K562 (cell line): ENCODE data around the gene ATP13A2. TPM values are rescaled to one million over a fixed set of nuclear protein-coding genes. Genes with fewer than 3 reads are reported as not detected.
A peak's percentile ranks its signal among the peaks of the same experiment; 100 is the strongest.

Experiments used
- ATAC-seq: fragments of 200-7000 bp; cut with Tn5 transposase; 3 replicates; pipeline ENCODE4 v1.9.1; 2020; ENCODE audit warnings: moderate library complexity
- BruUV-seq: library from RNA; stranded (reverse); fragments of 400-500 nt; replicated peaks from 2 replicates; lab custom pipeline; 2021; lab: Mats Ljungman, UMichigan
- CTCF ChIA-PET: fragments of 300-600 bp; formaldehyde crosslinking; extraction: SDS; loops from one replicate; lab custom pipeline; 2021; ENCODE audit warnings: low intra/inter-chr PET ratio; lab: Yijun Ruan, JAX
- POLR2A ChIA-PET: fragments of 300-600, 350-650 bp; sonication (Branson Sonifier 250); formaldehyde crosslinking; extraction: SDS; loops from one replicate; lab custom pipeline; 2021; ENCODE audit warnings: antibody characterized with exemption, inconsistent platforms; lab: Yijun Ruan, JAX
- DNase-seq, 4 experiments: peaks; one replicate each; pipeline versions ENCODE4 v3.0.0 to v3.0.0-alpha.2; 2011 to 2018; ENCODE audit warnings: low spot score in 3 of 4, mixed read lengths in 3 of 4; ENCODE audit errors: extremely low read depth in 1 of 4
- FAIRE-seq: peaks from 2 replicates; lab custom pipeline; 2011; peaks lifted over from hg19 to GRCh38; lab: Jason Lieb, UNC
- H2AFZ ChIP-seq: 2 replicates; pipeline ENCODE4 v1.6.0; 2011; ENCODE audit warnings: low read depth, low read length, control low read depth, inconsistent platforms
- H3K27ac ChIP-seq: fragments of 200-600 bp; 3 replicates; pipeline ENCODE4 v1.8.0; 2011; ENCODE audit warnings: low read depth, mild to moderate bottlenecking, control low read depth, inconsistent platforms, low read length, moderate library complexity, mixed read lengths; ENCODE audit errors: extremely low read depth
- H3K27me3 ChIP-seq, 2 experiments: fragments of 300-600 bp in 1 of 2; 2 replicates in 1 of 2; 3 replicates in 1 of 2; pipeline versions ENCODE4 v1.6.0 to v1.8.0; 2011; ENCODE audit warnings: inconsistent platforms in 2 of 2, low read length in 2 of 2, mild to moderate bottlenecking in 1 of 2, mixed read lengths in 1 of 2, moderate library complexity in 1 of 2; ENCODE audit not compliant: control insufficient read depth in 2 of 2, insufficient read depth in 2 of 2
- H3K36me3 ChIP-seq: fragments of 300-600 bp; 3 replicates; pipeline ENCODE4 v1.8.0; 2011; ENCODE audit warnings: mild to moderate bottlenecking, low read length, inconsistent platforms; ENCODE audit not compliant: control insufficient read depth, insufficient read depth
- H3K4me1 ChIP-seq, 2 experiments: fragments of 200-600 bp in 1 of 2; replicated peaks in 1 of 2; 2 replicates in 1 of 2; 3 replicates in 1 of 2; pipeline versions ENCODE4 v1.5.1 to v1.8.0; 2011; ENCODE audit warnings: inconsistent platforms in 2 of 2, low read length in 2 of 2, mild to moderate bottlenecking in 1 of 2, mixed read lengths in 1 of 2, moderate library complexity in 1 of 2; ENCODE audit not compliant: control insufficient read depth in 2 of 2, insufficient read depth in 2 of 2
- H3K4me2 ChIP-seq: 2 replicates; pipeline ENCODE4 v1.6.1; 2011; ENCODE audit warnings: low read length, control low read depth, inconsistent platforms, mixed read lengths; ENCODE audit not compliant: insufficient read depth
- H3K4me3 ChIP-seq: fragments of 200-600 bp; sonication (generic), shearing (Covaris generic); 2 replicates; pipeline ENCODE4 v1.5.1; 2016; ENCODE audit warnings: control low read depth, inconsistent platforms
- H3K79me2 ChIP-seq: fragments of 200-600 bp; 3 replicates; pipeline ENCODE4 v1.8.0; 2011; ENCODE audit warnings: low read length, inconsistent platforms; ENCODE audit not compliant: control insufficient read depth, insufficient read depth
- H3K9ac ChIP-seq, 2 experiments: 2 replicates each; pipeline versions ENCODE4 v1.6.0 to v1.6.1; 2011; ENCODE audit warnings: low read depth in 2 of 2, low read length in 2 of 2, control low read depth in 1 of 2, inconsistent platforms in 1 of 2, mild to moderate bottlenecking in 1 of 2, mixed read lengths in 1 of 2; ENCODE audit not compliant: insufficient read depth in 1 of 2
- H3K9me1 ChIP-seq: one replicate; pipeline ENCODE4 v1.6.0; 2011; ENCODE audit warnings: inconsistent platforms, mild to moderate bottlenecking, low read length, moderate library complexity; ENCODE audit not compliant: control insufficient read depth, insufficient read depth
- H3K9me3 ChIP-seq: replicated peaks from 2 replicates; pipeline ENCODE4 v1.5.1; 2011; ENCODE audit warnings: low read depth, low read length, inconsistent platforms; ENCODE audit not compliant: control insufficient read depth, insufficient read depth
- H4K20me1 ChIP-seq: replicated peaks from 2 replicates; pipeline ENCODE4 v1.6.1; 2011; ENCODE audit warnings: low read length, inconsistent platforms, mixed read lengths; ENCODE audit not compliant: control insufficient read depth, insufficient read depth
- ARID3A ChIP-seq: IDR thresholded peaks from 2 replicates; pipeline ENCODE4 v1.6.1; 2012; ENCODE audit warnings: low read depth, low read length, improper control_type of control experiment, borderline replicate concordance
- C11orf30 ChIP-seq: fragments of 450-650 bp; IDR thresholded peaks from 2 replicates; pipeline ENCODE4 v1.6.1; 2016; ENCODE audit warnings: low read depth, mild to moderate bottlenecking
- MAFF ChIP-seq: IDR thresholded peaks from 2 replicates; pipeline ENCODE4 v1.6.1; 2012; ENCODE audit warnings: low read length, improper control_type of control experiment
- MAFG ChIP-seq: fragments of 450-650 bp; conservative IDR thresholded peaks from 2 replicates; pipeline ENCODE4 v1.6.1; 2016; ENCODE audit warnings: missing genetic modification characterization, missing compliant biosample characterization
- MAFK ChIP-seq: IDR thresholded peaks from 2 replicates; pipeline ENCODE4 v1.6.1; 2011; ENCODE audit warnings: low read length, improper control_type of control experiment
- PRDM10 ChIP-seq: fragments of 450-650 bp; IDR thresholded peaks from 2 replicates; pipeline ENCODE4 v1.6.1; 2018; ENCODE audit not compliant: partially characterized antibody
- ZNF24 ChIP-seq: fragments of 450-650 bp; IDR thresholded peaks from 2 replicates; pipeline ENCODE4 v1.6.1; 2016
- ZNF316 ChIP-seq: fragments of 450-650 bp; IDR thresholded peaks from 2 replicates; pipeline ENCODE4 v1.6.1; 2016
- WGBS: fragments of 100-300 bp; shearing (Covaris generic); methylation state at CpG from one replicate; pipeline ENCODE4 v1.1.6; 2016; ENCODE audit warnings: low coverage, mixed read lengths; ENCODE audit not compliant: insufficient coverage; ENCODE audit errors: missing lambda C conversion rate; 5-methylcytosine and 5-hydroxymethylcytosine counted together
- in situ Hi-C: fragments of 300-500 bp; cut with MboI; formaldehyde crosslinking; loops from 4 replicates; pipeline ENCODE4 v1.15.0; 2018; ENCODE audit warnings: inconsistent platforms, mixed read lengths
- intact Hi-C: fragments of 100-400 bp; cut with micrococcal nuclease; formaldehyde crosslinking; loops from 2 replicates; pipeline ENCODE4 v1.14.2; 2022
- polyA plus RNA-seq, 8 experiments: library from polyadenylated mRNA; depleted of rRNA in 4 of 8; stranded (reverse) in 5 of 8; unstranded in 3 of 8; fragments of >200 nt; fragmentation: Nextera tagmentation in 2 of 8; fragmentation: Illumina TruSeq in 1 of 8; extraction: Ambion mirVana in 2 of 8; extraction: Trizol in 1 of 8; gene quantifications; 2 replicates each; pipeline versions ENCODE4 v1.2.1 to v1.2.3, GENCODE V29; 2011 to 2014; ENCODE audit warnings: inconsistent platforms in 1 of 8, missing spikeins in 1 of 8
- total RNA-seq, 7 experiments: library from RNA; depleted of rRNA in 6 of 7; stranded (reverse); fragments of >200 nt in 6 of 7; fragmentation: Illumina TruSeq in 2 of 7; extraction: Trizol in 2 of 7; gene quantifications; 2 replicates each; pipeline versions ENCODE4 v1.2.1 to v1.2.3, GENCODE V29; 2011 to 2021; ENCODE audit warnings: low replicate concordance in 1 of 7

Gene ATP13A2
- total and polyA plus RNA-seq, 9 of the 15 experiments (the other 6 are each of a cell fraction or from before 2014, with no cell fraction given), result 0.36 to 56.3 (median 16.3) TPM

GRCh38 chr1:17030206-17030605, 18.5 kb upstream of the ATP13A2 start:
- ATAC-seq, result no peak
- no peaks in the 10 kb centered on the region for H3K27me3 ChIP-seq
- no peak overlapping the region for H3K4me3 ChIP-seq
- no TSS peak for BruUV-seq
- intact Hi-C loops (loop anchor here (5.0 kb wide), 1 partner anchor 408 kb away; no protein-coding TSS in a partner anchor), in situ Hi-C loops (loop anchor here (25.0 kb wide), 1 partner anchor 443 kb away; no protein-coding TSS in a partner anchor)
- H2AFZ ChIP-seq, result no peak overlapping the region
- DNase-seq, result no peak
- 86% methylated on average over 4 of the region's 4 CpGs for WGBS
- TF ChIP-seq ZNF24 (no peak), C11orf30 (peak; percentile 84), PRDM10 (peak; percentile 31), ZNF316 (peak; percentile 90), MAFF (peak; percentile 80), ARID3A (no peak), MAFK (peak; percentile 85), MAFG (tag) (peak; percentile 74)
- no peak overlapping the region for H3K4me2 ChIP-seq
- H3K36me3 ChIP-seq, result peaks cover 92% of the 10 kb centered on the region
- POLR2A ChIA-PET, result interaction anchor here (1.6 kb wide), 1 partner anchor 11 kb away, joined by 3 read pairs; no protein-coding TSS in a partner anchor
- CTCF ChIA-PET, result no interaction called here
- FAIRE-seq, result no peak
- H3K9me1 ChIP-seq, result no peaks in the 10 kb centered on the region
- no peaks in the 10 kb centered on the region for H3K4me1 ChIP-seq
- H3K79me2 ChIP-seq, result peaks cover 6% of the 10 kb centered on the region; the same call in 1 of the 3 replicates
- no peaks in the 10 kb centered on the region for H3K9me3 ChIP-seq
- no peaks in the 10 kb centered on the region for H4K20me1 ChIP-seq
- no peak overlapping the region for H3K9ac ChIP-seq
- H3K27ac ChIP-seq, result no peak overlapping the region
